K562 (cell line): Measurements from ENCODE around the gene PRTN3. TPM values are rescaled to one million over a fixed set of nuclear protein-coding genes. Genes with fewer than 3 reads are reported as not detected.

ENCODE experiments used
- ATAC-seq: fragments of 200-7000 bp; cut with Tn5 transposase; 3 replicates; pipeline ENCODE4 v1.9.1; 2020; ENCODE audit warnings: moderate library complexity
- BruUV-seq: library from RNA; stranded (reverse); fragments of 400-500 nt; replicated peaks from 2 replicates; lab custom pipeline; 2021; lab: Mats Ljungman, UMichigan
- CTCF ChIA-PET: fragments of 300-600 bp; formaldehyde crosslinking; extraction: SDS; loops from one replicate; lab custom pipeline; 2021; ENCODE audit warnings: low intra/inter-chr PET ratio; lab: Yijun Ruan, JAX
- POLR2A ChIA-PET: fragments of 300-600, 350-650 bp; sonication (Branson Sonifier 250); formaldehyde crosslinking; extraction: SDS; loops from one replicate; lab custom pipeline; 2021; ENCODE audit warnings: antibody characterized with exemption, inconsistent platforms; lab: Yijun Ruan, JAX
- DNase-seq, 4 experiments: peaks; one replicate each; pipeline versions ENCODE4 v3.0.0 to v3.0.0-alpha.2; 2011 to 2018; ENCODE audit warnings: low spot score in 3 of 4, mixed read lengths in 3 of 4; ENCODE audit errors: extremely low read depth in 1 of 4
- FAIRE-seq: peaks from 2 replicates; lab custom pipeline; 2011; peaks lifted over from hg19 to GRCh38; lab: Jason Lieb, UNC
- H2AFZ ChIP-seq: 2 replicates; pipeline ENCODE4 v1.6.0; 2011; ENCODE audit warnings: low read depth, low read length, control low read depth, inconsistent platforms
- H3K27ac ChIP-seq: fragments of 200-600 bp; 3 replicates; pipeline ENCODE4 v1.8.0; 2011; ENCODE audit warnings: low read depth, mild to moderate bottlenecking, control low read depth, inconsistent platforms, low read length, moderate library complexity, mixed read lengths; ENCODE audit errors: extremely low read depth
- H3K27me3 ChIP-seq, 2 experiments: fragments of 300-600 bp in 1 of 2; 2 replicates in 1 of 2; 3 replicates in 1 of 2; pipeline versions ENCODE4 v1.6.0 to v1.8.0; 2011; ENCODE audit warnings: inconsistent platforms in 2 of 2, low read length in 2 of 2, mild to moderate bottlenecking in 1 of 2, mixed read lengths in 1 of 2, moderate library complexity in 1 of 2; ENCODE audit not compliant: control insufficient read depth in 2 of 2, insufficient read depth in 2 of 2
- H3K36me3 ChIP-seq: fragments of 300-600 bp; 3 replicates; pipeline ENCODE4 v1.8.0; 2011; ENCODE audit warnings: mild to moderate bottlenecking, low read length, inconsistent platforms; ENCODE audit not compliant: control insufficient read depth, insufficient read depth
- H3K4me1 ChIP-seq, 2 experiments: fragments of 200-600 bp in 1 of 2; replicated peaks in 1 of 2; 2 replicates in 1 of 2; 3 replicates in 1 of 2; pipeline versions ENCODE4 v1.5.1 to v1.8.0; 2011; ENCODE audit warnings: inconsistent platforms in 2 of 2, low read length in 2 of 2, mild to moderate bottlenecking in 1 of 2, mixed read lengths in 1 of 2, moderate library complexity in 1 of 2; ENCODE audit not compliant: control insufficient read depth in 2 of 2, insufficient read depth in 2 of 2
- H3K4me2 ChIP-seq: 2 replicates; pipeline ENCODE4 v1.6.1; 2011; ENCODE audit warnings: low read length, control low read depth, inconsistent platforms, mixed read lengths; ENCODE audit not compliant: insufficient read depth
- H3K4me3 ChIP-seq: fragments of 200-600 bp; sonication (generic), shearing (Covaris generic); 2 replicates; pipeline ENCODE4 v1.5.1; 2016; ENCODE audit warnings: control low read depth, inconsistent platforms
- H3K79me2 ChIP-seq: fragments of 200-600 bp; 3 replicates; pipeline ENCODE4 v1.8.0; 2011; ENCODE audit warnings: low read length, inconsistent platforms; ENCODE audit not compliant: control insufficient read depth, insufficient read depth
- H3K9ac ChIP-seq, 2 experiments: 2 replicates each; pipeline versions ENCODE4 v1.6.0 to v1.6.1; 2011; ENCODE audit warnings: low read depth in 2 of 2, low read length in 2 of 2, control low read depth in 1 of 2, inconsistent platforms in 1 of 2, mild to moderate bottlenecking in 1 of 2, mixed read lengths in 1 of 2; ENCODE audit not compliant: insufficient read depth in 1 of 2
- H3K9me1 ChIP-seq: one replicate; pipeline ENCODE4 v1.6.0; 2011; ENCODE audit warnings: inconsistent platforms, mild to moderate bottlenecking, low read length, moderate library complexity; ENCODE audit not compliant: control insufficient read depth, insufficient read depth
- H3K9me3 ChIP-seq: replicated peaks from 2 replicates; pipeline ENCODE4 v1.5.1; 2011; ENCODE audit warnings: low read depth, low read length, inconsistent platforms; ENCODE audit not compliant: control insufficient read depth, insufficient read depth
- H4K20me1 ChIP-seq: replicated peaks from 2 replicates; pipeline ENCODE4 v1.6.1; 2011; ENCODE audit warnings: low read length, inconsistent platforms, mixed read lengths; ENCODE audit not compliant: control insufficient read depth, insufficient read depth
- HDAC6 ChIP-seq: IDR thresholded peaks from 2 replicates; pipeline ENCODE4 v1.6.1; 2012; ENCODE audit warnings: low read depth, mild to moderate bottlenecking, control low read depth, inconsistent platforms, low read length, moderate library complexity
- NR4A1 ChIP-seq, 2 experiments: fragments of 250-450 bp in 1 of 2; fragments of 450-650 bp in 1 of 2; sonication (Bioruptor Pico) in 1 of 2; IDR thresholded peaks; 2 replicates each; pipeline versions ENCODE4 v1.4.0 to v1.6.1; 2016 to 2020; ENCODE audit warnings: mild to moderate bottlenecking in 2 of 2, missing compliant biosample characterization in 1 of 2, missing genetic modification characterization in 1 of 2, moderate library complexity in 1 of 2
- NRF1 ChIP-seq, 2 experiments: fragments of 450-650 bp; IDR thresholded peaks in 1 of 2; conservative IDR thresholded peaks in 1 of 2; 2 replicates each; pipeline ENCODE4 v1.6.1; 2014; ENCODE audit warnings: mild to moderate bottlenecking in 2 of 2
- RBM25 ChIP-seq: fragments of 200-400 bp; formaldehyde crosslinking; IDR thresholded peaks from 2 replicates; pipeline ENCODE4 v1.6.1; 2018; ENCODE audit warnings: low read length, low read depth, moderate library complexity; ENCODE audit not compliant: severe bottlenecking
- SMC3 ChIP-seq: conservative IDR thresholded peaks from 2 replicates; pipeline ENCODE4 v1.6.1; 2011; ENCODE audit warnings: low read depth, low read length, improper control_type of control experiment; ENCODE audit not compliant: insufficient read depth
- ZFP36 ChIP-seq: fragments of 150-350 bp; IDR thresholded peaks from 2 replicates; pipeline ENCODE4 v1.6.1; 2018; ENCODE audit warnings: low read length, low read depth; ENCODE audit not compliant: partially characterized antibody
- WGBS: fragments of 100-300 bp; shearing (Covaris generic); methylation state at CpG from one replicate; pipeline ENCODE4 v1.1.6; 2016; ENCODE audit warnings: low coverage, mixed read lengths; ENCODE audit not compliant: insufficient coverage; ENCODE audit errors: missing lambda C conversion rate; 5-methylcytosine and 5-hydroxymethylcytosine counted together
- in situ Hi-C: fragments of 300-500 bp; cut with MboI; formaldehyde crosslinking; loops from 4 replicates; pipeline ENCODE4 v1.15.0; 2018; ENCODE audit warnings: inconsistent platforms, mixed read lengths
- intact Hi-C: fragments of 100-400 bp; cut with micrococcal nuclease; formaldehyde crosslinking; loops from 2 replicates; pipeline ENCODE4 v1.14.2; 2022
- polyA plus RNA-seq, 8 experiments: library from polyadenylated mRNA; depleted of rRNA in 4 of 8; stranded (reverse) in 5 of 8; unstranded in 3 of 8; fragments of >200 nt; fragmentation: Nextera tagmentation in 2 of 8; fragmentation: Illumina TruSeq in 1 of 8; extraction: Ambion mirVana in 2 of 8; extraction: Trizol in 1 of 8; gene quantifications; 2 replicates each; pipeline versions ENCODE4 v1.2.1 to v1.2.3, GENCODE V29; 2011 to 2014; ENCODE audit warnings: inconsistent platforms in 1 of 8, missing spikeins in 1 of 8
- total RNA-seq, 7 experiments: library from RNA; depleted of rRNA in 6 of 7; stranded (reverse); fragments of >200 nt in 6 of 7; fragmentation: Illumina TruSeq in 2 of 7; extraction: Trizol in 2 of 7; gene quantifications; 2 replicates each; pipeline versions ENCODE4 v1.2.1 to v1.2.3, GENCODE V29; 2011 to 2021; ENCODE audit warnings: low replicate concordance in 1 of 7
- TF ChIP-seq, protein P1 (sequence below): sonication (generic); formaldehyde crosslinking; IDR thresholded peaks from 2 replicates; pipeline ENCODE4 v1.8.1; 2023; ENCODE audit warnings: mild to moderate bottlenecking, missing genetic modification reagents
- TF ChIP-seq, protein P2 (sequence below): sonication (generic); formaldehyde crosslinking; IDR thresholded peaks from 2 replicates; pipeline ENCODE4 v1.9.0; 2022; ENCODE audit warnings: mild to moderate bottlenecking, missing genetic modification reagents

Gene PRTN3
- total and polyA plus RNA-seq, 9 of the 15 experiments (the other 6 are each of a cell fraction or from before 2014, with no cell fraction given) = 0.14 to 0.86 (median 0.43) TPM; not detected in 3

DNA sequence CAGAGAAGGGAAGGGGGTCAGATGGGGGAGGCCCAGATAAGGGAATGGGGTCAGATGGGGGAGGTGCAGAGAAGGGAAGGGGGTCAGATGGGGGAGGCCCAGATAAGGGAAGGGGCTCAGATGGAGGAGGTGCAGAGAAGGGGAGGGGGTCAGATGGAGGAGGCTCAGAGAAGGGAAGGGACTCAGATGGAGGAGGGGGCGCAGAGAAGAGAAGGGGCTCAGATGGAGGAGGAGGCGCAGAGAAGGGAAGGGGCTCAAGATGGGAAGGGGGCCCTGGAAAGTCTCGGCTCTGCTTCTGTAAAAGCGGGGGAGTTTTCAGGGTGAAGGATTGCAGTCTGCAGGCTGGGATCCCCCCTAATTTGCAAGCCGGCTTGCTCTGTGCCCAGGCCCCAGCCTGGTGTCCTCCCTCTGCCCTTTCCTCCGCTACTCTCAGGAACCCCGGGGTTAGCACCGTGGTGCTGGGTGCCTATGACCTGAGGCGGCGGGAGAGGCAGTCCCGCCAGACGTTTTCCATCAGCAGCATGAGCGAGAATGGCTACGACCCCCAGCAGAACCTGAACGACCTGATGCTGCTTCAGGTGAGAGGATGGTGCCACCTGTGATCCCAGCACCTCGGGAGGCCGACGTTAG lies 11.6 kb upstream of the PRTN3 start:
- H3K79me2 ChIP-seq = no peaks in the 10 kb centered on the region; the same call in 2 of the 3 replicates
- no peaks in the 10 kb centered on the region for H3K9me1 ChIP-seq
- no peak overlapping the region for H3K4me3 ChIP-seq
- H3K36me3 ChIP-seq = no peaks in the 10 kb centered on the region
- no peak overlapping the region for H3K4me2 ChIP-seq
- no TSS peak for BruUV-seq
- ChIA-PET POLR2A (no interaction called here), CTCF (interaction anchor here (1.2 kb wide), 1 partner anchor 59 kb away, joined by 3 read pairs; no protein-coding TSS in a partner anchor)
- H3K27me3 ChIP-seq = no peaks in the 10 kb centered on the region
- in situ Hi-C loops (no loop called here), intact Hi-C loops (no loop called here)
- H3K9me3 ChIP-seq = no peaks in the 10 kb centered on the region
- H3K4me1 ChIP-seq = peaks cover 1 to 55% of the 10 kb centered on the region in 2 experiments; a peak in 4 of 5 replicates
- peak overlapping the region in 1 of 2 experiments; percentile 78; a peak in 2 of 4 replicates for H3K9ac ChIP-seq
- 67% methylated on average over 16 of the region's 18 CpGs for WGBS
- ATAC-seq (no peak), DNase-seq (no peak), FAIRE-seq (no peak)
- no peak overlapping the region for H2AFZ ChIP-seq
- H3K27ac ChIP-seq = no peak overlapping the region
- H4K20me1 ChIP-seq = no peaks in the 10 kb centered on the region
- TF ChIP-seq RBM25 (no peak), ZFP36 (peak; percentile 78), HDAC6 (no peak), NRF1 (conservative IDR thresholded peaks at IDR 0.05 in 1 of 2, IDR thresholded peaks at IDR 0.05 in 1 of 2) (no peak), NR4A1 (CRISPR knock-in tag; IDR thresholded peaks at IDR 0.05) (no peak), NR4A1 (tag; IDR thresholded peaks at IDR 0.05) (no peak), SMC3 (no peak)
- TF ChIP-seq, protein P1, sequence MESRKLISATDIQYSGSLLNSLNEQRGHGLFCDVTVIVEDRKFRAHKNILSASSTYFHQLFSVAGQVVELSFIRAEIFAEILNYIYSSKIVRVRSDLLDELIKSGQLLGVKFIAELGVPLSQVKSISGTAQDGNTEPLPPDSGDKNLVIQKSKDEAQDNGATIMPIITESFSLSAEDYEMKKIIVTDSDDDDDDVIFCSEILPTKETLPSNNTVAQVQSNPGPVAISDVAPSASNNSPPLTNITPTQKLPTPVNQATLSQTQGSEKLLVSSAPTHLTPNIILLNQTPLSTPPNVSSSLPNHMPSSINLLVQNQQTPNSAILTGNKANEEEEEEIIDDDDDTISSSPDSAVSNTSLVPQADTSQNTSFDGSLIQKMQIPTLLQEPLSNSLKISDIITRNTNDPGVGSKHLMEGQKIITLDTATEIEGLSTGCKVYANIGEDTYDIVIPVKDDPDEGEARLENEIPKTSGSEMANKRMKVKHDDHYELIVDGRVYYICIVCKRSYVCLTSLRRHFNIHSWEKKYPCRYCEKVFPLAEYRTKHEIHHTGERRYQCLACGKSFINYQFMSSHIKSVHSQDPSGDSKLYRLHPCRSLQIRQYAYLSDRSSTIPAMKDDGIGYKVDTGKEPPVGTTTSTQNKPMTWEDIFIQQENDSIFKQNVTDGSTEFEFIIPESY = peak; percentile 87
- TF ChIP-seq, protein P2, sequence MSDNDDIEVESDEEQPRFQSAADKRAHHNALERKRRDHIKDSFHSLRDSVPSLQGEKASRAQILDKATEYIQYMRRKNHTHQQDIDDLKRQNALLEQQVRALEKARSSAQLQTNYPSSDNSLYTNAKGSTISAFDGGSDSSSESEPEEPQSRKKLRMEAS (CRISPR knock-in tag) = 0 out of 2 replicates have a peak, but pooled peaks have one; percentile 23
